Measurements from ENCODE around the gene CEP70. TPM values are rescaled to one million over a fixed set of nuclear protein-coding genes. Genes with fewer than 3 reads are reported as not detected.

The CEP70 gene
- total and polyA plus RNA-seq, 12 donors: 10.6 to 32.2 (median 23.8) TPM

- Histone ChIP-seq H3K4me3 (no peak overlapping the region), H3K27ac (no peak overlapping the region), H3K36me3 (no peaks in the 10 kb centered on the region), H3K4me1 (no peaks in the 10 kb centered on the region), H3K27me3 (no peaks in the 10 kb centered on the region), H3K9me3 (no peaks in the 10 kb centered on the region)
- 75 to 81% methylated on average over 3 of the region's 3 CpGs for WGBS, 2 donors
- ATAC-seq (no peak), DNase-seq (no peak)
- no peak for TF ChIP-seq CTCF (IDR thresholded peaks at IDR 0.05)
- intact Hi-C loops (cut with DNase I): no loop called here
Observed at GRCh38 chr3:138448631-138449030, 145.4 kb downstream of the CEP70 start.

DNA sequence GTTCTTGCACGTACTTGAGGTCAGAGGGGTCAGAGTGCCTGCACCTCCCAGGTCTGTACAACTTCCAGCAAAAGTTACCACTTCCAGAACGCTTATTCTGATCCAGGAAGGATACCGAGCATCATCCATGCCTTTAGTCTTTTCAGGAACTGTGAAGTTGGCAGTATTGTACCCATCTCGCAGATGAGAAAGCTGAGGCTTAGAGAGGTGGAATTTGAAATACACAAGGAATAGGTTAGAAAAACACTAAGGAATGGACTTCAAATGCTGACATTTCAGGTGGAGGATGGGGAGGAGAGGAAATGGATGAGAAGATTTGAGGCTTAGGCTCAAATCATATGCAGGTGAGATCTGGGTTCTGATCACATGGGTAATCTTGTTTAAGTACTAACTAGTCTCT is 148.4 kb downstream of the CEP70 start:
- 90 to 92% methylated on average over 4 of the region's 4 CpGs for WGBS, 2 donors
- Histone ChIP-seq H3K27me3 (no peaks in the 10 kb centered on the region), H3K4me3 (no peak overlapping the region), H3K9me3 (no peaks in the 10 kb centered on the region), H3K4me1 (peaks cover 0 to 13% (median 0%) of the 10 kb centered on the region in 9 donors), H3K36me3 (no peaks in the 10 kb centered on the region), H3K27ac (no peak overlapping the region)
- intact Hi-C loops (cut with DNase I): no loop called here
- TF ChIP-seq CTCF (IDR thresholded peaks at IDR 0.05): no peak
- no peak for ATAC-seq
- DNase-seq: no peak

- no peak overlapping the region for H3K4me3 ChIP-seq
- DNase-seq (no peak), ATAC-seq (no peak)
- TF ChIP-seq CTCF (IDR thresholded peaks at IDR 0.05): no peak
- H3K27me3 ChIP-seq: no peaks in the 10 kb centered on the region
- intact Hi-C loops (cut with DNase I): no loop called here
- H3K27ac ChIP-seq: no peak overlapping the region
- H3K9me3 ChIP-seq: no peaks in the 10 kb centered on the region
- H3K36me3 ChIP-seq: no peaks in the 10 kb centered on the region
- WGBS, 2 donors: 86 to 90% methylated on average over 7 of the region's 7 CpGs
- peaks cover 0 to 16% (median 0%) of the 10 kb centered on the region in 9 donors for H3K4me1 ChIP-seq
Observed at GRCh38 chr3:138445236-138445635, 148.8 kb downstream of the CEP70 start.

Other genes starting within 250 kb of the CEP70 start
- gene MRAS, start 245.7 kb downstream of the CEP70 start, total RNA-seq: 100 to 1,000 TPM; 221 to 381 (median 266) TPM
- gene MRAS, start 245.7 kb downstream of the CEP70 start, polyA plus RNA-seq: 100 to 1,000 TPM in 1 of 2 donors, 10 to 100 TPM in 1; 78.6 to 128 TPM
- 1 to 10 TPM in 8 of 10 donors, under 1 TPM in 2; 0.82 to 2.4 (median 1.2) TPM for gene ESYT3, start 159.6 kb downstream of the CEP70 start, total RNA-seq
- gene ESYT3, start 159.6 kb downstream of the CEP70 start, polyA plus RNA-seq: under 1 TPM; 0.26 to 0.80 TPM
- 1 to 10 TPM; 1.5 to 3.6 (median 2.7) TPM for gene FAIM, start 14.5 kb upstream of the CEP70 start, total RNA-seq
- gene FAIM, start 14.5 kb upstream of the CEP70 start, polyA plus RNA-seq: 10 to 100 TPM in 1 of 2 donors, 1 to 10 TPM in 1; 5.6 to 15.7 TPM
- 10 to 100 TPM; 26.2 to 45.7 (median 29.8) TPM for gene PIK3CB, start 240.7 kb upstream of the CEP70 start, total RNA-seq
- gene PIK3CB, start 240.7 kb upstream of the CEP70 start, polyA plus RNA-seq: 10 to 100 TPM in 1 of 2 donors, 1 to 10 TPM in 1; 8.1 to 12.1 TPM